Measurements from ENCODE around the gene KREMEN2. TPM values are rescaled to one million over a fixed set of nuclear protein-coding genes. Genes with fewer than 3 reads are reported as not detected.

The KREMEN2 gene
- total and polyA plus RNA-seq, 2 donors (not counting 3 experiments of a cell fraction or from before 2014, with no cell fraction given): not detected

GRCh38 chr16:3008690-3009037 is 44.6 kb downstream of the KREMEN2 start:
- no peak for FAIRE-seq
- H3K9me1 ChIP-seq (replicated peaks; ENCODE audit: control insufficient read depth, extremely low read depth, insufficient read depth, low read length): no peaks in the 10 kb centered on the region
- no peak for DNase-seq (ENCODE audit: low read depth, low spot score)

More at GRCh38 chr16:3008690-3009037, 44.6 kb downstream of the KREMEN2 start:
- dilution Hi-C loops (cut with MboI; ENCODE audit: extremely low pct_ligation_motif_present, low sequenced_read_pairs): no loop called here
- TF ChIP-seq MYC (IDR thresholded peaks at IDR 0.05; ENCODE audit: low read depth, low read length) (no peak), GATA2 (IDR thresholded peaks at IDR 0.05; ENCODE audit: insufficient read depth, insufficient read length, low read depth, low read length) (no peak), MAX (IDR thresholded peaks at IDR 0.05; ENCODE audit: insufficient read depth, insufficient read length) (no peak), POLR2A (IDR thresholded peaks at IDR 0.05; ENCODE audit: low read depth, low read length) (no peak), JUN (IDR thresholded peaks at IDR 0.05; ENCODE audit: borderline replicate concordance, insufficient read depth, insufficient read length, low read depth) (no peak), CTCF (IDR thresholded peaks at IDR 0.05; ENCODE audit: extremely low read depth in 1 of 2, insufficient read depth in 1 of 2, low read depth in 1 of 2, low read length in 2 of 2) (no peak), POLR2AphosphoS5 (IDR thresholded peaks at IDR 0.05; ENCODE audit: insufficient read depth, low read depth, low read length) (no peak), FOS (IDR thresholded peaks at IDR 0.05; ENCODE audit: borderline replicate concordance, insufficient read depth, low read length) (no peak), EZH2 (IDR thresholded peaks at IDR 0.05; ENCODE audit: borderline replicate concordance, low read depth, low read length, severe bottlenecking) (no peak)
- no peak overlapping the region for H3K27ac ChIP-seq (ENCODE audit: insufficient read depth, low read depth, low read length)
- POLR2A ChIA-PET: interaction anchor here (1.8 kb wide), 1 partner anchor 12 kb away, joined by 11 read pairs; the partner anchor contains the start of gene TNFRSF12A
- peaks cover 16% of the 10 kb centered on the region for H3K4me1 ChIP-seq (ENCODE audit: control insufficient read depth, extremely low read depth, insufficient read depth, low read length)
- H3K9me3 ChIP-seq (replicated peaks; ENCODE audit: control insufficient read depth, insufficient read depth, low read length): no peaks in the 10 kb centered on the region
- no peaks in the 10 kb centered on the region for H3K79me2 ChIP-seq (ENCODE audit: control insufficient read depth, insufficient read depth, low read length)
- no peak overlapping the region for H2AFZ ChIP-seq (ENCODE audit: low read depth, low read length)
- H3K4me3 ChIP-seq (replicated peaks in 1 of 3; ENCODE audit: insufficient read depth in 1 of 3, low read depth in 1 of 3, low read length in 3 of 3): no peak overlapping the region
- H4K20me1 ChIP-seq (replicated peaks; ENCODE audit: control insufficient read depth, extremely low read depth, insufficient read depth, low read length): no peaks in the 10 kb centered on the region
- no peaks in the 10 kb centered on the region for H3K36me3 ChIP-seq (ENCODE audit: control insufficient read depth in 2 of 2, extremely low read depth in 1 of 2, insufficient read depth in 2 of 2, low read length in 2 of 2)
- intact Hi-C loops (cut with micrococcal nuclease): no loop called here
- peaks cover 19 to 20% of the 10 kb centered on the region in 2 experiments for H3K27me3 ChIP-seq (ENCODE audit: control insufficient read depth in 2 of 2, insufficient read depth in 2 of 2, low read length in 2 of 2)
- no peak overlapping the region for H3K9ac ChIP-seq (replicated peaks; ENCODE audit: extremely low read depth, insufficient read depth, low read length)
- CTCF ChIA-PET: interaction anchor here (1.7 to 1.8 kb wide), 3 partner anchors 11 to 23 kb away, joined by 6 to 10 read pairs (median 8); partner anchors contain the start of gene TNFRSF12A
- BruUV-seq (replicated peaks): no TSS peak
- no peak overlapping the region for H3K4me2 ChIP-seq (ENCODE audit: insufficient read depth, low read length)

Measured in endothelial cell of umbilical vein (primary cell).